HepG2 (cell line): ENCODE measurements around the gene PRKD2. TPM values are rescaled to one million over a fixed set of nuclear protein-coding genes. Genes with fewer than 3 reads are reported as not detected.

Source experiments
- ADNP ChIP-seq: sonication (generic); formaldehyde crosslinking; IDR thresholded peaks from 2 replicates; pipeline ENCODE4 v1.4.0; 2020; ENCODE audit warnings: missing genetic modification reagents
- CENPBD1 ChIP-seq: sonication (generic); formaldehyde crosslinking; IDR thresholded peaks from 2 replicates; pipeline ENCODE4 v1.8.0; 2022; ENCODE audit warnings: missing genetic modification reagents, low read depth, mild to moderate bottlenecking, borderline replicate concordance
- E2F1 ChIP-seq: sonication (generic); formaldehyde crosslinking; IDR thresholded peaks from 2 replicates; pipeline ENCODE4 v1.5.0; 2020; ENCODE audit warnings: missing genetic modification reagents
- FOXM1 ChIP-seq: sonication (generic); formaldehyde crosslinking; IDR thresholded peaks from 2 replicates; pipeline ENCODE4 v1.5.0; 2020; ENCODE audit warnings: missing genetic modification reagents
- KMT2A ChIP-seq: sonication (generic); formaldehyde crosslinking; IDR thresholded peaks from 2 replicates; pipeline ENCODE4 v1.4.0; 2020; ENCODE audit warnings: missing genetic modification reagents
- MAF1 ChIP-seq: sonication (generic); formaldehyde crosslinking; IDR thresholded peaks from 2 replicates; pipeline ENCODE4 v1.5.0; 2020; ENCODE audit warnings: missing genetic modification reagents, borderline replicate concordance
- MEF2D ChIP-seq: sonication (generic); formaldehyde crosslinking; IDR thresholded peaks from 2 replicates; pipeline ENCODE4 v1.5.1; 2020; ENCODE audit warnings: mild to moderate bottlenecking, missing genetic modification reagents
- NKX3-1 ChIP-seq: sonication (generic); formaldehyde crosslinking; IDR thresholded peaks from 2 replicates; pipeline ENCODE4 v1.5.0; 2020; ENCODE audit warnings: missing genetic modification reagents
- NR3C1 ChIP-seq: sonication (generic); formaldehyde crosslinking; IDR thresholded peaks from 2 replicates; pipeline ENCODE4 v1.4.0; 2020; ENCODE audit warnings: missing genetic modification reagents
- PAF1 ChIP-seq: IDR thresholded peaks from 2 replicates; pipeline ENCODE4 v1.6.1; 2016; ENCODE audit warnings: missing genetic modification reagents, missing compliant biosample characterization
- PRMT3 ChIP-seq: sonication (generic); formaldehyde crosslinking; IDR thresholded peaks from 2 replicates; pipeline ENCODE4 v1.8.1; 2022; ENCODE audit warnings: low read depth, mild to moderate bottlenecking, moderate library complexity, missing genetic modification reagents, borderline replicate concordance
- RFX1 ChIP-seq: fragments of 450-650 bp; IDR thresholded peaks from 2 replicates; pipeline ENCODE4 v1.6.1; 2017
- RFX3 ChIP-seq: IDR thresholded peaks from 2 replicates; pipeline ENCODE4 v1.6.1; 2016; ENCODE audit warnings: missing biosample characterization, missing genetic modification reagents
- SIN3A ChIP-seq: IDR thresholded peaks from 2 replicates; pipeline ENCODE4 v1.6.1; 2011; ENCODE audit warnings: low read depth, mild to moderate bottlenecking, control low read depth, low read length, borderline replicate concordance
- SRSF1 ChIP-seq: fragments of 200-400 bp; formaldehyde crosslinking; optimal IDR thresholded peaks from 2 replicates; pipeline ENCODE3; 2017; ENCODE audit warnings: mild to moderate bottlenecking, low read depth, low read length, moderate library complexity
- STAG1 ChIP-seq: sonication (generic); formaldehyde crosslinking; IDR thresholded peaks from 2 replicates; pipeline ENCODE4 v1.4.0; 2020; ENCODE audit warnings: missing genetic modification reagents
- TBX2 ChIP-seq: sonication (generic); formaldehyde crosslinking; IDR thresholded peaks from 2 replicates; pipeline ENCODE4 v1.5.0; 2020; ENCODE audit warnings: missing genetic modification reagents, mild to moderate bottlenecking, borderline replicate concordance
- TCF7 ChIP-seq: sonication (generic); IDR thresholded peaks from 2 replicates; pipeline ENCODE4 v1.6.1; 2016; ENCODE audit warnings: antibody characterized with exemption, low read depth
- ZNF280D ChIP-seq: sonication (generic); formaldehyde crosslinking; IDR thresholded peaks from 2 replicates; pipeline ENCODE4 v1.5.1; 2020; ENCODE audit warnings: mild to moderate bottlenecking, missing genetic modification reagents
- ZNF552 ChIP-seq: sonication (generic); formaldehyde crosslinking; IDR thresholded peaks from 2 replicates; pipeline ENCODE4 v1.9.0; 2022; ENCODE audit warnings: missing genetic modification reagents, mild to moderate bottlenecking, borderline replicate concordance
- ZNF563 ChIP-seq: sonication (generic); formaldehyde crosslinking; IDR thresholded peaks from 2 replicates; pipeline ENCODE4 v1.8.0; 2022; ENCODE audit warnings: mild to moderate bottlenecking, moderate library complexity, missing genetic modification reagents
- ZNF574 ChIP-seq: sonication (generic); formaldehyde crosslinking; IDR thresholded peaks from 2 replicates; pipeline ENCODE4 v1.4.0; 2020; ENCODE audit warnings: missing genetic modification reagents
- ZNF724P ChIP-seq: sonication (generic); formaldehyde crosslinking; IDR thresholded peaks from 2 replicates; pipeline ENCODE4 v1.8.0; 2022; ENCODE audit warnings: missing genetic modification reagents, borderline replicate concordance
- polyA plus RNA-seq, 8 experiments: library from polyadenylated mRNA; depleted of rRNA in 3 of 8; stranded (reverse) in 7 of 8; unstranded in 1 of 8; fragments of >200 nt; fragmentation: Illumina TruSeq in 4 of 8; extraction: Trizol in 4 of 8; gene quantifications; 2 replicates each; pipeline versions ENCODE4 v1.2.1 to v1.2.3, GENCODE V29; 2011 to 2016; ENCODE audit warnings: low read depth in 4 of 8, missing spikeins in 1 of 8, mixed read lengths in 1 of 8; ENCODE audit not compliant: insufficient read depth in 1 of 8
- total RNA-seq, 5 experiments: library from RNA; depleted of rRNA; stranded (reverse); fragments of >200 nt; fragmentation: Illumina TruSeq; extraction: Trizol; gene quantifications; 2 replicates each; pipeline ENCODE4 v1.2.3, GENCODE V29; 2016; ENCODE audit warnings: low read depth in 1 of 5

PRKD2 gene
- total and polyA plus RNA-seq, 2 of the 13 experiments (the other 11 are each of a cell fraction or from before 2014, with no cell fraction given): 6.7 to 7.3 TPM

GRCh38 chr19:46715975-46716671 lies 791 bp downstream of the PRKD2 start (continued):
- TF ChIP-seq ZNF280D (CRISPR knock-in tag) (no peak), FOXM1 (CRISPR knock-in tag) (no peak), PRMT3 (CRISPR knock-in tag) (no peak), TCF7 (no peak), RFX1 (no peak), PAF1 (CRISPR knock-in tag) (no peak), ADNP (CRISPR knock-in tag) (no peak), ZNF552 (CRISPR knock-in tag) (no peak), MAF1 (CRISPR knock-in tag) (no peak), E2F1 (no peak), ZNF563 (CRISPR knock-in tag) (no peak), SIN3A (no peak), CENPBD1 (CRISPR knock-in tag) (no peak), NKX3-1 (CRISPR knock-in tag) (no peak), SRSF1 (no peak), MEF2D (CRISPR knock-in tag) (no peak), NR3C1 (CRISPR knock-in tag) (no peak), ZNF724P (CRISPR knock-in tag) (no peak), STAG1 (no peak), RFX3 (CRISPR knock-in tag) (no peak), ZNF574 (CRISPR knock-in tag) (no peak), KMT2A (CRISPR knock-in tag) (no peak; the same call in 1 of the 2 replicates), TBX2 (no peak)
